SH-SY5Y (cell line): Measurements from ENCODE around the gene GDI1.

Source experiments
- GATA2 ChIP-seq: IDR thresholded peaks from 2 replicates; pipeline ENCODE4 v1.6.1; 2011; ENCODE audit warnings: mild to moderate bottlenecking, low read depth, low read length
- GATA3 ChIP-seq: IDR thresholded peaks from 2 replicates; pipeline ENCODE4 v1.6.1; 2011; ENCODE audit warnings: low read depth, mild to moderate bottlenecking, low read length, moderate library complexity

DNA sequence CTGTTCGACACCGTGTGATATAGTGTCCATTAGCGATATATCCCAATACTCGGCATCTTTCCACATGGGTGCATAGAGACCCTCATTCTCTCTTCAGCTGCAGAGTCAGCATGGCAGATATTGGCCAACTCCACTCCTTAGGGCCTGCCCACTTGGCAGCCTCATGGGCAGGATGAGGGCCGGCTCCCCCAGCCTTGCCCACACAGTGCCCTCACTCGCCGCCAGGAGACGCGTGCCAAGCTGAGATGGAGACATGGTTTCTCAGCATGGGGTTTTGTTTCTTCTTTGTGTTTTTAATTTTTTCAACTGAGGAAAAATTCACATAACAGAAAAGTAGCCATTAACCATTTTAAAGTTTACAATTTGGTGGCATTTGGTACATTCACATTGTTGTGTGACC, 15.9 kb downstream of the GDI1 start:
- TF ChIP-seq GATA2 (no peak), GATA3 (no peak)
